Keratinocyte (primary cell): ENCODE data around the gene ACTN2. TPM values are rescaled to one million over a fixed set of nuclear protein-coding genes. Genes with fewer than 3 reads are reported as not detected.

ENCODE experiments used
- DNase-seq: peaks from one replicate; pipeline ENCODE4 v3.0.0-alpha.2; 2011; ENCODE audit warnings: low read depth, missing footprints, low spot score
- FAIRE-seq: peaks from 2 replicates; lab custom pipeline; 2011; peaks lifted over from hg19 to GRCh38; lab: Jason Lieb, UNC
- H2AFZ ChIP-seq: 2 replicates; pipeline ENCODE4 v1.6.0; 2012; ENCODE audit warnings: low read length, control low read depth, inconsistent platforms; ENCODE audit not compliant: control insufficient read depth
- H3K27ac ChIP-seq: 2 replicates; pipeline ENCODE4 v1.5.1; 2011; ENCODE audit warnings: low read length; ENCODE audit not compliant: control insufficient read depth, insufficient read depth
- H3K27me3 ChIP-seq: 3 replicates; pipeline ENCODE4 v1.6.0; 2011; ENCODE audit warnings: low read length; ENCODE audit not compliant: control insufficient read depth, insufficient read depth; ENCODE audit errors: extremely low read depth
- H3K36me3 ChIP-seq, 2 experiments: 2 replicates in 1 of 2; 3 replicates in 1 of 2; pipeline ENCODE4 v1.5.1; 2011; ENCODE audit warnings: low read length in 2 of 2, mild to moderate bottlenecking in 1 of 2; ENCODE audit not compliant: control insufficient read depth in 2 of 2, insufficient read depth in 2 of 2; ENCODE audit errors: extremely low read depth in 1 of 2
- H3K4me1 ChIP-seq: 3 replicates; pipeline ENCODE4 v1.5.1; 2011; ENCODE audit warnings: low read length; ENCODE audit not compliant: control insufficient read depth, insufficient read depth; ENCODE audit errors: extremely low read depth
- H3K4me2 ChIP-seq: 3 replicates; pipeline ENCODE4 v1.6.0; 2011; ENCODE audit warnings: low read depth, low read length; ENCODE audit not compliant: control insufficient read depth, insufficient read depth; ENCODE audit errors: extremely low read depth
- H3K4me3 ChIP-seq, 3 experiments: fragments of 200-600 bp in 1 of 3; sonication (generic) in 1 of 3; 2 replicates in 2 of 3; 3 replicates in 1 of 3; pipeline ENCODE4 v1.5.1; 2011 to 2016; ENCODE audit warnings: low read length in 3 of 3, mild to moderate bottlenecking in 3 of 3, control low read depth in 2 of 3, inconsistent platforms in 1 of 3, low read depth in 1 of 3, mixed read lengths in 1 of 3, mixed run types in 1 of 3, moderate library complexity in 1 of 3; ENCODE audit not compliant: control insufficient read depth in 2 of 3, insufficient read depth in 2 of 3; ENCODE audit errors: extremely low read depth in 1 of 3
- H3K79me2 ChIP-seq: 2 replicates; pipeline ENCODE4 v1.6.0; 2012; ENCODE audit warnings: low read length; ENCODE audit not compliant: control insufficient read depth, insufficient read depth
- H3K9ac ChIP-seq: 3 replicates; pipeline ENCODE4 v1.6.0; 2011; ENCODE audit warnings: low read length; ENCODE audit not compliant: control insufficient read depth, insufficient read depth; ENCODE audit errors: extremely low read depth
- H3K9me1 ChIP-seq: 3 replicates; pipeline ENCODE4 v1.6.0; 2011; ENCODE audit warnings: low read length; ENCODE audit not compliant: control insufficient read depth, insufficient read depth; ENCODE audit errors: extremely low read depth
- H3K9me3 ChIP-seq: 2 replicates; pipeline ENCODE4 v1.5.1; 2012; ENCODE audit warnings: low read depth, low read length; ENCODE audit not compliant: control insufficient read depth
- H4K20me1 ChIP-seq: 3 replicates; pipeline ENCODE4 v1.6.0; 2011; ENCODE audit warnings: low read length; ENCODE audit not compliant: control insufficient read depth, insufficient read depth; ENCODE audit errors: extremely low read depth
- EZH2 ChIP-seq: IDR thresholded peaks from one replicate; pipeline ENCODE4 v1.6.1; 2012; ENCODE audit warnings: inconsistent platforms, mild to moderate bottlenecking, low read length, moderate library complexity
- dilution Hi-C: fragments of 300-500 bp; cut with MboI; formaldehyde crosslinking; loops from one replicate; pipeline ENCODE4 v1.7.0; 2020; ENCODE audit warnings: low sequenced_read_pairs; ENCODE audit not compliant: extremely low pct_ligation_motif_present
- polyA plus RNA-seq, 5 experiments: library from polyadenylated mRNA; depleted of rRNA in 3 of 5; stranded (reverse) in 3 of 5; stranded (forward) in 1 of 5; unstranded in 1 of 5; fragments of >200 nt; gene quantifications; 1 replicate in 1 of 5; 2 replicates in 3 of 5; 3 replicates in 1 of 5; pipeline versions ENCODE4 v1.2.1 to v1.2.3, GENCODE V29; 2011 to 2012; ENCODE audit warnings: missing spikeins in 2 of 5, low read depth in 1 of 5, low replicate concordance in 1 of 5
- TF ChIP-seq, protein P1 (sequence below), 3 experiments: IDR thresholded peaks in 1 of 3; conservative IDR thresholded peaks in 1 of 3; optimal IDR thresholded peaks in 1 of 3; 2 replicates in 2 of 3; 3 replicates in 1 of 3; pipeline versions ENCODE3 to v1.5.1; 2011; ENCODE audit warnings: low read length in 3 of 3, mild to moderate bottlenecking in 3 of 3, moderate library complexity in 2 of 3, control low read depth in 1 of 3, inconsistent platforms in 1 of 3; ENCODE audit not compliant: insufficient read depth in 2 of 3; ENCODE audit errors: extremely low read depth in 1 of 3

Gene ACTN2
- polyA plus RNA-seq, 1 donor (not counting 4 experiments of a cell fraction or from before 2014, with no cell fraction given): not detected

DNA sequence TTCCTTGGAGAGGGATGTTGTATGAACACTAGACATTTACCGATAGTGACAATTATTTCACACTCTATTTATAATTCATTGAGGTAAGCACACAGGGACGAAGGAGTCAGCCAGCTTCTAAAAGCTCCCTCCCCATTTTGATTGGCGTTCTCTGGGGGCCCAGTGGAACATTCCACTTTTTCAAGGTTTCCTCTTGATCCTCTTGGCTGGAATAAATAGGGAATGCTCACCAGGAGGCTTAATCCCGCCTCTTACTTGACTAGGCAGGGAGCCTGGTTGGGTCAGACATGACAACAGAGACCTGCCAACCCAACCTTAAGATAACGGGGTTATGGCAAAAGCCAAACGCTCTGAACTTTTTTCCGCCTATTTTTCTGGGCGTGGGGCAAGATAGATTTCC is 974 bp downstream of the ACTN2 start:
- Histone ChIP-seq H3K9me1 (no peaks in the 10 kb centered on the region), H3K4me1 (no peaks in the 10 kb centered on the region), H3K4me2 (peak overlapping the region; percentile 51), H3K27ac (no peak overlapping the region), H3K27me3 (peaks cover 20% of the 10 kb centered on the region), H4K20me1 (no peaks in the 10 kb centered on the region), H2AFZ (no peak overlapping the region), H3K36me3 (no peaks in the 10 kb centered on the region), H3K4me3 (no peak overlapping the region), H3K9ac (no peak overlapping the region), H3K79me2 (no peaks in the 10 kb centered on the region), H3K9me3 (no peaks in the 10 kb centered on the region)
- no peak for FAIRE-seq
- dilution Hi-C loops: no loop called here
- TF ChIP-seq, protein P1, sequence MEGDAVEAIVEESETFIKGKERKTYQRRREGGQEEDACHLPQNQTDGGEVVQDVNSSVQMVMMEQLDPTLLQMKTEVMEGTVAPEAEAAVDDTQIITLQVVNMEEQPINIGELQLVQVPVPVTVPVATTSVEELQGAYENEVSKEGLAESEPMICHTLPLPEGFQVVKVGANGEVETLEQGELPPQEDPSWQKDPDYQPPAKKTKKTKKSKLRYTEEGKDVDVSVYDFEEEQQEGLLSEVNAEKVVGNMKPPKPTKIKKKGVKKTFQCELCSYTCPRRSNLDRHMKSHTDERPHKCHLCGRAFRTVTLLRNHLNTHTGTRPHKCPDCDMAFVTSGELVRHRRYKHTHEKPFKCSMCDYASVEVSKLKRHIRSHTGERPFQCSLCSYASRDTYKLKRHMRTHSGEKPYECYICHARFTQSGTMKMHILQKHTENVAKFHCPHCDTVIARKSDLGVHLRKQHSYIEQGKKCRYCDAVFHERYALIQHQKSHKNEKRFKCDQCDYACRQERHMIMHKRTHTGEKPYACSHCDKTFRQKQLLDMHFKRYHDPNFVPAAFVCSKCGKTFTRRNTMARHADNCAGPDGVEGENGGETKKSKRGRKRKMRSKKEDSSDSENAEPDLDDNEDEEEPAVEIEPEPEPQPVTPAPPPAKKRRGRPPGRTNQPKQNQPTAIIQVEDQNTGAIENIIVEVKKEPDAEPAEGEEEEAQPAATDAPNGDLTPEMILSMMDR (optimal IDR thresholded peaks at IDR 0.05 in 1 of 3, IDR thresholded peaks at IDR 0.05 in 1 of 3, conservative IDR thresholded peaks at IDR 0.05 in 1 of 3; ENCODE audit: extremely low read depth in 1 of 3, insufficient read depth in 2 of 3, low read length in 3 of 3): no peak
- no peak for TF ChIP-seq EZH2
- DNase-seq: no peak

DNA sequence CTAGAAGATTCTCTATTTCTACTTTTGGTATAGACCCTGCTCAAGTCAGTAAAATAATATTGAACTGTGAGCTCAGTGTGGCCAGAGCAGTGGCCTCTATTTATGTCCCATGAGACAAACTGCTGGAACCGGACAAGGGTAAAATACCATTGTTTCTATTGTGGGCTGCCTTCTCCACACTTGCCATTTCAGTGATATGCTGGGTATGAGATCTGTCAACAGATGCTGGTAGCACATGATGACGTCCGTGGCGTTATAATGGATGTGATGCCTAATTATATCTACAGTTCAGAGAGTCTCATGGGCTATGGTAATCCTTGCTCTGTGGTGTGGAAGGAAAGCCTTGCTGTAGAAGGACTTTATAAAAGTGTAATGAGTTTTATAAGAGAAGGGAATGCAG is 2.4 kb downstream of the ACTN2 start:
- Histone ChIP-seq H3K4me1 (no peaks in the 10 kb centered on the region), H3K9ac (no peak overlapping the region), H3K27ac (no peak overlapping the region), H2AFZ (no peak overlapping the region), H3K79me2 (no peaks in the 10 kb centered on the region), H4K20me1 (no peaks in the 10 kb centered on the region), H3K36me3 (no peaks in the 10 kb centered on the region), H3K4me2 (no peak overlapping the region), H3K27me3 (peaks cover 20% of the 10 kb centered on the region), H3K9me3 (no peaks in the 10 kb centered on the region), H3K9me1 (no peaks in the 10 kb centered on the region), H3K4me3 (no peak overlapping the region)
- FAIRE-seq (no peak), DNase-seq (no peak)
- TF ChIP-seq, protein P1 (optimal IDR thresholded peaks at IDR 0.05 in 1 of 3, IDR thresholded peaks at IDR 0.05 in 1 of 3, conservative IDR thresholded peaks at IDR 0.05 in 1 of 3; ENCODE audit: extremely low read depth in 1 of 3, insufficient read depth in 2 of 3, low read length in 3 of 3): no peak
- no peak for TF ChIP-seq EZH2
- dilution Hi-C loops: no loop called here
